Measurements from ENCODE around the gene RPUSD1. TPM values are rescaled to one million over a fixed set of nuclear protein-coding genes. Genes with fewer than 3 reads are reported as not detected.
A peak's percentile ranks its signal among the peaks of the same experiment; 100 is the strongest.
"Not testable (repeated sequence)": the region's sequence is repeated elsewhere in the genome, so short reads cannot be mapped to it uniquely, and the experiment has no call there.

The RPUSD1 gene, protein sequence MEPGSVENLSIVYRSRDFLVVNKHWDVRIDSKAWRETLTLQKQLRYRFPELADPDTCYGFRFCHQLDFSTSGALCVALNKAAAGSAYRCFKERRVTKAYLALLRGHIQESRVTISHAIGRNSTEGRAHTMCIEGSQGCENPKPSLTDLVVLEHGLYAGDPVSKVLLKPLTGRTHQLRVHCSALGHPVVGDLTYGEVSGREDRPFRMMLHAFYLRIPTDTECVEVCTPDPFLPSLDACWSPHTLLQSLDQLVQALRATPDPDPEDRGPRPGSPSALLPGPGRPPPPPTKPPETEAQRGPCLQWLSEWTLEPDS
- total RNA-seq (2013) = 19.5 TPM
- polyA plus RNA-seq = 10 to 100 TPM; 29.5 to 38.1 (median 31.5) TPM
- polyA minus RNA-seq = 17.7 and 25.6 TPM in 2 replicates
- total RNA-seq = 2.1 to 13.2 (median 10.4) reads per million in 11 experiments

DNA sequence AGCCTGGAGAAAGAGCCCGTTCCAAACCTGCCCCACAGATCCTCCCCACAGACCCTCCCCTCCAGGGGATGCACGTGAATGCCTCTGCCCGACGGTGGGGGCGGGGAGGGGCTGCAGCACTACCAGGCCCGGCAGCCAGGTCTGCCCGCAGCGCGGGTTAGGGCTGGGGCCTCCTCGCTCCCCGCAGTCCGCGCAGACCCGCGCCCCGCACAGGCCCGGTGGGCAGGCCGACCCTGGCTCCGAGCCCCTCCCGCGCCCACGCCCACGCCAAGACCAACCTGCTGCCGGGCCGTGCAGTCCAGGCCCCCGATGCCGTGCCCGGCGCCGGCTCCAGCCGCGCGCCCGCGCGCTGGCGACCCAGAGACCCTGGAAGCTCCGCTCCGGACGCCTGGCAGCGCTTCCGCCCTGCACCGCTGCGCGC, at the start of gene RPUSD1:
Gene RPUSD1 (minus strand): TSS at position 404 of the 421 bp plus-strand sequence. CDS start 644 bp downstream, outside the sequence.
- WGBS (ENCODE audit: insufficient coverage) = under 1% methylated on average over 36 of the region's 45 CpGs
- DNase-seq = peak in 1 of 3 donors; percentile 14
- peaks cover 38% of the 10 kb centered on the region for H4K20me1 ChIP-seq (ENCODE audit: insufficient read depth, low read length)
- Mint-ChIP-seq H3K9me3 (peaks cover 0 to 3% (median 0%) of the 10 kb centered on the region in 7 donors), H3K36me3 (peaks cover 19 to 25% of the 10 kb centered on the region in 2 donors), H3K4me1 (peaks cover 15% of the 10 kb centered on the region), H3K27ac (peak within 1 kb of the TSS; percentile 24 to 90 (median 57)), H3K27me3 (ENCODE audit: low read depth in 3 of 3) (no peaks in the 10 kb centered on the region), H3K4me3 (peak within 1 kb of the TSS; percentile 81 to 90)
- peak within 1 kb of the TSS; percentile 90 to 92 (median 92) for H3K4me3 ChIP-seq (replicated peaks in 1 of 3; ENCODE audit: low read depth in 2 of 3, low read length in 3 of 3)
- intact Hi-C loops (cut with micrococcal nuclease) = loop anchor here in 1 of 2 donors (2.0 kb wide), 1 partner anchor 19 kb away; no protein-coding TSS in a partner anchor
- peak within 1 kb of the TSS; percentile 89 for H2AFZ ChIP-seq (ENCODE audit: insufficient read depth, low read depth, low read length, poor library complexity, severe bottlenecking)
- H3K4me1 ChIP-seq (ENCODE audit: control insufficient read depth in 1 of 2, insufficient read depth in 2 of 2, low read length in 2 of 2) = peaks cover 20 to 32% of the 10 kb centered on the region in 2 donors
- H3K36me3 ChIP-seq (replicated peaks in 1 of 2; ENCODE audit: control insufficient read depth in 1 of 2, insufficient read depth in 2 of 2, low read length in 2 of 2) = peaks cover 7 to 13% of the 10 kb centered on the region in 2 donors
- no peaks in the 10 kb centered on the region for H3K27me3 ChIP-seq (ENCODE audit: control insufficient read depth in 2 of 2, insufficient read depth in 2 of 2, low read length in 2 of 2)
- peaks cover 24% of the 10 kb centered on the region for H3K79me2 ChIP-seq (ENCODE audit: insufficient read depth, low read length)
- no peaks in the 10 kb centered on the region for H3K9me3 ChIP-seq (replicated peaks in 1 of 2; ENCODE audit: control insufficient read depth in 1 of 2, insufficient read depth in 1 of 2, low read length in 2 of 2)
- peak within 1 kb of the TSS in 1 of 2 donors; percentile 76 for H3K27ac ChIP-seq (ENCODE audit: low read depth in 1 of 2, low read length in 2 of 2)
- H3K9ac ChIP-seq (ENCODE audit: insufficient read depth, low read length, poor library complexity, severe bottlenecking) = peak within 1 kb of the TSS; percentile 88
- TF ChIP-seq, protein P1, sequence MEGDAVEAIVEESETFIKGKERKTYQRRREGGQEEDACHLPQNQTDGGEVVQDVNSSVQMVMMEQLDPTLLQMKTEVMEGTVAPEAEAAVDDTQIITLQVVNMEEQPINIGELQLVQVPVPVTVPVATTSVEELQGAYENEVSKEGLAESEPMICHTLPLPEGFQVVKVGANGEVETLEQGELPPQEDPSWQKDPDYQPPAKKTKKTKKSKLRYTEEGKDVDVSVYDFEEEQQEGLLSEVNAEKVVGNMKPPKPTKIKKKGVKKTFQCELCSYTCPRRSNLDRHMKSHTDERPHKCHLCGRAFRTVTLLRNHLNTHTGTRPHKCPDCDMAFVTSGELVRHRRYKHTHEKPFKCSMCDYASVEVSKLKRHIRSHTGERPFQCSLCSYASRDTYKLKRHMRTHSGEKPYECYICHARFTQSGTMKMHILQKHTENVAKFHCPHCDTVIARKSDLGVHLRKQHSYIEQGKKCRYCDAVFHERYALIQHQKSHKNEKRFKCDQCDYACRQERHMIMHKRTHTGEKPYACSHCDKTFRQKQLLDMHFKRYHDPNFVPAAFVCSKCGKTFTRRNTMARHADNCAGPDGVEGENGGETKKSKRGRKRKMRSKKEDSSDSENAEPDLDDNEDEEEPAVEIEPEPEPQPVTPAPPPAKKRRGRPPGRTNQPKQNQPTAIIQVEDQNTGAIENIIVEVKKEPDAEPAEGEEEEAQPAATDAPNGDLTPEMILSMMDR (IDR thresholded peaks at IDR 0.05) = no peak
- peak within 1 kb of the TSS; percentile 91 for H3K4me2 ChIP-seq (replicated peaks; ENCODE audit: extremely low read depth, low read length, poor library complexity, severe bottlenecking)

DNA sequence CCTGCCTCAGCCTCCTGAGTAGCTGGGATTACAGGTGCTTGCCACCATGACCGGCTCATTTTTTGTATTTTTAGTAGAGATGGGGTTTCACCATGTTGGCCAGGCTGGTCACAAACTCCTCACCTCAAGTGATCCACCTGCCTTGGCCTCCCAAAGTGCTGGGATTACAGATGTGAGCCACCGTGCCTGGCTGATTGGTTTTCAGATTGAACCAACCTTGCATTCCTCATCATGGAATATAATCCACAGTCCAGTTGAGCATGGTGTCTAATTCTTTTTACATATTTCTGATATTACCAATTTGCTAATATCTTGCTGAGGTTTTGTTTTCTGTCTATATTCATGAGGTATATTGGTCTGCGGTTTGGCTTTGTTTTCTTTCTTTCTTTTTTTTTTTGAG, 48.6 kb upstream of the RPUSD1 start:
- H3K4me3 Mint-ChIP-seq; H3K79me2 ChIP-seq (ENCODE audit: insufficient read depth, low read length); H2AFZ ChIP-seq (ENCODE audit: insufficient read depth, low read depth, low read length, poor library complexity, severe bottlenecking); H3K36me3 Mint-ChIP-seq; DNase-seq; H3K4me1 ChIP-seq (ENCODE audit: control insufficient read depth in 1 of 2, insufficient read depth in 2 of 2, low read length in 2 of 2); H3K4me3 ChIP-seq (replicated peaks in 1 of 3; ENCODE audit: low read depth in 2 of 3, low read length in 3 of 3); H3K27me3 Mint-ChIP-seq (ENCODE audit: low read depth in 3 of 3); H3K4me2 ChIP-seq (replicated peaks; ENCODE audit: extremely low read depth, low read length, poor library complexity, severe bottlenecking); H3K27me3 ChIP-seq (ENCODE audit: control insufficient read depth in 2 of 2, insufficient read depth in 2 of 2, low read length in 2 of 2); H3K4me1 Mint-ChIP-seq; H3K27ac Mint-ChIP-seq; H3K36me3 ChIP-seq (replicated peaks in 1 of 2; ENCODE audit: control insufficient read depth in 1 of 2, insufficient read depth in 2 of 2, low read length in 2 of 2); H3K9ac ChIP-seq (ENCODE audit: insufficient read depth, low read length, poor library complexity, severe bottlenecking); intact Hi-C loops (cut with micrococcal nuclease); H3K27ac ChIP-seq (ENCODE audit: low read depth in 1 of 2, low read length in 2 of 2); H4K20me1 ChIP-seq (ENCODE audit: insufficient read depth, low read length): not testable (repeated sequence)
- WGBS (ENCODE audit: insufficient coverage) = no CpG with 5 or more reads among the region's 3 CpGs
- peaks cover 22 to 30% of the 10 kb centered on the region in 2 donors for H3K9me3 ChIP-seq (replicated peaks in 1 of 2; ENCODE audit: control insufficient read depth in 1 of 2, insufficient read depth in 1 of 2, low read length in 2 of 2)
- peaks cover 26 to 38% (median 31%) of the 10 kb centered on the region in 7 donors for H3K9me3 Mint-ChIP-seq

Measured in CD14-positive monocyte (primary cell).